ENCODE data around the gene MROH8.
"Not testable (repeated sequence)": the region's sequence is repeated elsewhere in the genome, so short reads cannot be mapped to it uniquely, and the experiment has no call there.

MROH8 gene

GRCh38 chr20:37090407-37090806 lies 88.9 kb downstream of the MROH8 start:
- DNase-seq (ENCODE audit: low read depth in 2 of 2), result no peak

- no peak for DNase-seq (ENCODE audit: low read depth in 2 of 2)
Observed at GRCh38 chr20:37081717-37082289, 97.5 kb downstream of the MROH8 start.

GRCh38 chr20:37077009-37077408 lies 102.3 kb downstream of the MROH8 start:
- DNase-seq (ENCODE audit: low read depth in 2 of 2), result no peak

GRCh38 chr20:37075932-37076685 lies 103.2 kb downstream of the MROH8 start:
- no peak for DNase-seq (ENCODE audit: low read depth in 2 of 2)

- DNase-seq (ENCODE audit: low read depth in 2 of 2), result no peak
Observed at GRCh38 chr20:37072293-37073196, 106.8 kb downstream of the MROH8 start.

GRCh38 chr20:37071481-37071911 lies 107.9 kb downstream of the MROH8 start:
- peak in 1 of 2 donors; percentile 13 for DNase-seq (ENCODE audit: low read depth in 2 of 2)

- DNase-seq (ENCODE audit: low read depth in 2 of 2), result not testable (repeated sequence)
Observed at GRCh38 chr20:37069563-37069962, 109.8 kb downstream of the MROH8 start.

GRCh38 chr20:37066168-37066567 lies 113.2 kb downstream of the MROH8 start:
- no peak for DNase-seq (ENCODE audit: low read depth in 2 of 2)

GRCh38 chr20:37055276-37055675 lies 124.1 kb downstream of the MROH8 start:
- no peak for DNase-seq (ENCODE audit: low read depth in 2 of 2)

- no peak for DNase-seq (ENCODE audit: low read depth in 2 of 2)
Observed at GRCh38 chr20:37053230-37053950, 126.0 kb downstream of the MROH8 start.

All from stimulated activated CD8-positive, alpha-beta memory T cell treated with anti-CD3 and anti-CD28 coated beads, Interleukin-2, amount 100 ng/mL, for 48 hours (primary cell).